ENCODE measurements around the gene DCLRE1B. TPM values are rescaled to one million over a fixed set of nuclear protein-coding genes. Genes with fewer than 3 reads are reported as not detected.

The DCLRE1B gene
- total RNA-seq, 1 donor from 2014 or later, result 6.1 TPM

- Mint-ChIP-seq H3K9me3 (ENCODE audit: unreplicated experiment) (no peaks in the 10 kb centered on the region), H3K4me3 (ENCODE audit: unreplicated experiment) (no peak overlapping the region), H3K27me3 (ENCODE audit: unreplicated experiment) (no peaks in the 10 kb centered on the region), H3K4me1 (ENCODE audit: low read depth, unreplicated experiment) (peaks cover 2% of the 10 kb centered on the region), H3K36me3 (ENCODE audit: unreplicated experiment) (no peaks in the 10 kb centered on the region), H3K27ac (ENCODE audit: unreplicated experiment) (no peak overlapping the region)
- no peak for TF ChIP-seq CTCF (IDR thresholded peaks at IDR 0.05; ENCODE audit: partially characterized antibody, unreplicated experiment)
- DNase-seq, result no peak
Measured at GRCh38 chr1:113893267-113893666, 11.9 kb upstream of the DCLRE1B start.

GRCh38 chr1:113895098-113895497 lies 10.0 kb upstream of the DCLRE1B start:
- H3K36me3 Mint-ChIP-seq (ENCODE audit: unreplicated experiment), result no peaks in the 10 kb centered on the region

GRCh38 chr1:113895961-113896360 lies 9.2 kb upstream of the DCLRE1B start:
- no peaks in the 10 kb centered on the region for H3K9me3 Mint-ChIP-seq (ENCODE audit: unreplicated experiment)
- H3K4me3 Mint-ChIP-seq (ENCODE audit: unreplicated experiment), result no peak overlapping the region
- no peak overlapping the region for H3K27ac Mint-ChIP-seq (ENCODE audit: unreplicated experiment)
- no peaks in the 10 kb centered on the region for H3K36me3 Mint-ChIP-seq (ENCODE audit: unreplicated experiment)
- DNase-seq, result no peak
- no peak for TF ChIP-seq CTCF (IDR thresholded peaks at IDR 0.05; ENCODE audit: partially characterized antibody, unreplicated experiment)
- peaks cover 2% of the 10 kb centered on the region for H3K4me1 Mint-ChIP-seq (ENCODE audit: low read depth, unreplicated experiment)
- H3K27me3 Mint-ChIP-seq (ENCODE audit: unreplicated experiment), result no peaks in the 10 kb centered on the region

More at GRCh38 chr1:113895098-113895497, 10.0 kb upstream of the DCLRE1B start:
- TF ChIP-seq CTCF (IDR thresholded peaks at IDR 0.05; ENCODE audit: partially characterized antibody, unreplicated experiment), result no peak
- no peaks in the 10 kb centered on the region for H3K9me3 Mint-ChIP-seq (ENCODE audit: unreplicated experiment)
- peaks cover 2% of the 10 kb centered on the region for H3K4me1 Mint-ChIP-seq (ENCODE audit: low read depth, unreplicated experiment)
- H3K27ac Mint-ChIP-seq (ENCODE audit: unreplicated experiment), result no peak overlapping the region
- no peak for DNase-seq
- H3K4me3 Mint-ChIP-seq (ENCODE audit: unreplicated experiment), result no peak overlapping the region
- H3K27me3 Mint-ChIP-seq (ENCODE audit: unreplicated experiment), result no peaks in the 10 kb centered on the region

GRCh38 chr1:113898241-113898814 lies 6.8 kb upstream of the DCLRE1B start:
- H3K9me3 Mint-ChIP-seq (ENCODE audit: unreplicated experiment), result peaks cover 1% of the 10 kb centered on the region
- TF ChIP-seq CTCF (IDR thresholded peaks at IDR 0.05; ENCODE audit: partially characterized antibody, unreplicated experiment), result no peak
- H3K36me3 Mint-ChIP-seq (ENCODE audit: unreplicated experiment), result no peaks in the 10 kb centered on the region
- no peak for DNase-seq
- H3K4me1 Mint-ChIP-seq (ENCODE audit: low read depth, unreplicated experiment), result peaks cover 1% of the 10 kb centered on the region
- H3K27me3 Mint-ChIP-seq (ENCODE audit: unreplicated experiment), result no peaks in the 10 kb centered on the region
- H3K4me3 Mint-ChIP-seq (ENCODE audit: unreplicated experiment), result no peak overlapping the region
- peak overlapping the region; percentile 14 for H3K27ac Mint-ChIP-seq (ENCODE audit: unreplicated experiment)

- Mint-ChIP-seq H3K4me3 (ENCODE audit: unreplicated experiment) (no peak overlapping the region), H3K27me3 (ENCODE audit: unreplicated experiment) (no peaks in the 10 kb centered on the region), H3K4me1 (ENCODE audit: low read depth, unreplicated experiment) (peaks cover 7% of the 10 kb centered on the region), H3K9me3 (ENCODE audit: unreplicated experiment) (peaks cover 3% of the 10 kb centered on the region), H3K36me3 (ENCODE audit: unreplicated experiment) (no peaks in the 10 kb centered on the region), H3K27ac (ENCODE audit: unreplicated experiment) (no peak overlapping the region)
- TF ChIP-seq CTCF (IDR thresholded peaks at IDR 0.05; ENCODE audit: partially characterized antibody, unreplicated experiment), result no peak
- no peak for DNase-seq
Measured at GRCh38 chr1:113899111-113899510, 6.0 kb upstream of the DCLRE1B start.

All from glutamatergic neuron (in vitro differentiated cells).